Pulmonary artery endothelial cell (primary cell): Measurements from ENCODE around the gene B4GALNT3. TPM values are rescaled to one million over a fixed set of nuclear protein-coding genes. Genes with fewer than 3 reads are reported as not detected.

ENCODE experiments used
- DNase-seq: peaks from one replicate; pipeline ENCODE4 v3.0.0-alpha.2; 2011; ENCODE audit warnings: low read depth, low spot score
- total RNA-seq: library from RNA; depleted of rRNA; stranded (reverse); fragments of >200 nt; gene quantifications from 2 replicates; pipeline ENCODE4 v1.2.3, GENCODE V29; 2014

Gene B4GALNT3
- total RNA-seq, 1 donor from 2014 or later = not detected

DNA sequence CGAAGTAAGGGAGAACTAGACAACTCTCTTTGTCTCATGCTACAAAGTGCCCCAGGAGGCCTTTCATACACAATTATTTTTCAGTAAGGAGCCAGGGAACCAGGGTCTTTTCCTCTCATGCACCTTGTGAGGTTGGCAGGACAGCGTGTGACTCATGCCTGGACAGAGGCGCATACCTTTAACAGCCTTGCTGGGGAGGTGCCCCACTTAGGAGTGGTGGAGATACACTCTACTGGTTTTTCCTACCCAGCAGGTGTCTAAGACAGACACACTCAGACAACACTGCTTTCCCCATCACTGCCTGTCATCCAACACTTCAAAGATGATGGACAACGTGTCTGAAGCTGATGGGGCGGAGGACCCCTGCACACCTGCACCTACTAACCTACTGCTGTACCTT is 49.1 kb downstream of the B4GALNT3 start:
- no peak for DNase-seq

GRCh38 chr12:509500-509899 is 49.8 kb downstream of the B4GALNT3 start:
- peak; percentile 46 for DNase-seq

DNA sequence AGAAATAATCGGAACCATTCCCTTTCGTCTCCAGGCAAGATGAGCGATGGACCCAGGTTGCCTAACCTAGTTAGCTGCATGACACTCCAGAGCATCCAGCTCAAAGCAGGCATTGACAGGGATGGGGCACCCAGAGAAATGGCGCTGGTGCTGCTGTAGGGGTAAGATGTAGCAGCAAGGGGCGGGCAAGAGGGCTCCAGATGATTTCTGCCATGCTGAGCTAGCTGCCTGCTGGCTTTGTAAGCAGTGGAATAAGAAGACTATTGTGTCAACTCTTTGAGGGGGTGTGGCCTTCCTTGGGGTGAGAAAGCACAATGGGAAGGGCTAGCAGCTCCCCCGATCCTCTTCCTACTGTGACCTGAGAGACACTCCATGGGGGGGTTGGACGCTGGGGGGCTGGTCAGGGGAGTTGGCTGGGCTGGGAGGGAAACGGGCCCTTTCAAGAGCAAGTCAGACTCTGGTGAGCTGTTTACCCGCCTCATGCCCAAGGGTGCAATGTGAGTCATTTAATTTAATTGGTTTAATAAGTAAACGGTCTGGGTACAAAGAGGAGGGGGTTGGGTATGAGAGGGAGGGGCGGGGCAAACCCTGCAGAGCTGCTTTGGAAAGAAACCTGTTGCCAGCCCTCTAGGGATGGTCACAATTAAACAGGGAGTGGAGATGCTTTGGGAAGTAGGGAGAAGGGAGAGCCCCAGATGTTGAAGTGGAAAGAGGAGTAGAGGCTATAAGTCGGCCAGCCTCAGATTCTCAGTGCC is 50.5 kb downstream of the B4GALNT3 start:
- DNase-seq = no peak

DNA sequence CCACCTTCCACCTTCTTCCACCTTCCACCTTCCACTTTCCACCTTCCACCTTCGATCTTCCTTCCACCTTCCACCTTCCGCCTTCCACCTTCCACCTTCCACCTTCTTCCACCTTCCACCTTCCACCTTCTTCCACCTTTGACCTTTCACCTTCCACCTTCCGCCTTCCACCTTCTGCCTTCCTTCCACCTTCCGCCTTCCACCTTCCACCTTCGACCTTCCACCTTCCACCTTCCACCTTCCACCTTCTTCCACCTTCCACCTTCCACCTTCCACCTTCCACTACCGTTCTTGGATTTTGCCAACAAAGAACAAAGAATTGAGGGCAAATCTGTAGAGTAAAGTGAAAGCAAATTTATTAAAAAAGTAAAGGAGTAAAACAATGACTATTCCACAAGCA is 53.2 kb downstream of the B4GALNT3 start:
- no peak for DNase-seq

DNA sequence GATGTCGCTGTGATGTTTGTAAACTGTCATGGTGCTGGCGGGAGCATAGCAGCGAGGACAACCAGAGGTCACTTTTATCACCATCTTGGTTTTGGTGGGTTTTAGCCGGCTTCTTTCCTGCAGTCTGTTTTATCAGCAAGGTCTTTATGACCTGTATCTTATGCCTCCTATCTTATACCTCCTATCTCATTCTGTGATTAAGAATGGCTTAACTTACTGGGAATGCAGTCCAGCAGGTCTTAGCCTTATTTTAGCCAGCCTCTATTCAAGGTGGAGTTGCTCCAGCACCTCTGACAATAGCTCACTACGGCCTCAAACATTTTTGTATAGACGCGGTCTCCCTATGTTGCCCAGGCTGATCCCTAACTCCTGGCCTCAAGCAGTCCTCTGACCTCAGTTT is 53.7 kb downstream of the B4GALNT3 start:
- DNase-seq = no peak

DNA sequence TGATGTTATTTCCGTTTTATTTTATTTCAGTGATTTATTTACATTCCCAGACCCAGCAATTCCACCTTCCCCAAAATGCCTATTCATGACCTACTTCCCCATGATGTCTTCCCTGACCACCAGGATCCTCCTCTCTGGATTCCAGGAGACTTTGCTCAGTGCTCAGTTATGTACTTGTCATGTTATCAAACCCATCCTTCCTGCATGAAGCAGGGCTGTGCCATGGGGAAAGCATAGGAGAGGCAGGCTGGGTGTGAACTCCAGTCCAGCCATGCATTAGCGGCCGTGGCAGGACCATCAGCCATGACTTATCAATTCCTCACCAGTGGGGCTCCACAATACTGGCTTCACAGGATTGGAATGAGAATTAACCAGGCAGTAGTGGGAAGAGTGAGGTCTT is 57.8 kb downstream of the B4GALNT3 start:
- no peak for DNase-seq

DNA sequence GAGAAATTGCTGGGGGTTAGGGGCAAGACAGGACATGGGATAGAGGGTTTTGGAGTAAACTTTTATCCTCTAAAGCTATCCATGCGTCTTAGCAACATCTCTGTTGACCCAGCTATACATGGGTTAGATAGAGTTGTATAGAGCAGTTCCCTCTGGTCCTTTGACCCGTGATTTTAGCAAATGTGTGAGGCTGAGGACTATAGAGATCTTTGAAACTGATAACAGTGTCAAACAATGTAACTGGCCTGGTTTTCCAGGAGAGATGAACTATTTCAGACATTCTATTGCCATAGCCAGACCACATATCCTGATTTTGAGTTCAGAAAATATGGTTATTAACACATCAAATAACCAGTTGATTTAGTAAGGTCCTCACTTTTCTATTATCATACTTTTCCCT is 60.4 kb downstream of the B4GALNT3 start:
- DNase-seq = no peak

DNA sequence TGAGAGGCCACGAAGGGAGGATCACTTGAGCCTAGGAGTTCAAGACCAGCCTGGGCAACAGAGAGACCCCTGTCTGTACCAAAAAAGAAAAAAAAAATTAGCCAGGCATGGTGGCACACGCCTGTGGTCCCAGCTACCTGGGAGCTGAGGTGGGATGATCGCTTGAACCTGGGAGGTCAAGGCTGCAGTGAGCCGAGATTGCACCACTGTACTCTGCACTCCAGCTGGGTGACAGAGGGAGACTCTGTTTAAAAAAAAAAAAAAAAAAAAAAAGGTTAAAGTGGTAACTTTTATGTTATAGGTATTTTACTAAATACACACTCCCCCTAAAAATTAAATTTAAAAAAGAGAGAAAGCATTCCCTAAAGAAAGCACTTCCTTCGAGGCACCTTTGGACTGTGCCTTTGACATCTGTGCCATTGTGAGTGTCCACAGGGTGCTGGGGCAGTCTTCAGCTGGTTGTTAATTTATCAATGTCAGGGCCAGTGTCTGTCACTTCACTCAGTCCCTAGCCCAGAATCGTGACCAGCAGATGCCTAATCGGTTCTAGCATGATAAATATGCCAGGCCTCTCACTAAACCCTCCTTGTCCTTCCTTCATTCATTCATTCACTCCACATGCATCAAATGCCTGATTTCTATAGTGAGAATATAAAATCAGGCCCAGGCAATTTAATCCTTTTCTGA is 63.1 kb downstream of the B4GALNT3 start:
- DNase-seq = no peak

DNA sequence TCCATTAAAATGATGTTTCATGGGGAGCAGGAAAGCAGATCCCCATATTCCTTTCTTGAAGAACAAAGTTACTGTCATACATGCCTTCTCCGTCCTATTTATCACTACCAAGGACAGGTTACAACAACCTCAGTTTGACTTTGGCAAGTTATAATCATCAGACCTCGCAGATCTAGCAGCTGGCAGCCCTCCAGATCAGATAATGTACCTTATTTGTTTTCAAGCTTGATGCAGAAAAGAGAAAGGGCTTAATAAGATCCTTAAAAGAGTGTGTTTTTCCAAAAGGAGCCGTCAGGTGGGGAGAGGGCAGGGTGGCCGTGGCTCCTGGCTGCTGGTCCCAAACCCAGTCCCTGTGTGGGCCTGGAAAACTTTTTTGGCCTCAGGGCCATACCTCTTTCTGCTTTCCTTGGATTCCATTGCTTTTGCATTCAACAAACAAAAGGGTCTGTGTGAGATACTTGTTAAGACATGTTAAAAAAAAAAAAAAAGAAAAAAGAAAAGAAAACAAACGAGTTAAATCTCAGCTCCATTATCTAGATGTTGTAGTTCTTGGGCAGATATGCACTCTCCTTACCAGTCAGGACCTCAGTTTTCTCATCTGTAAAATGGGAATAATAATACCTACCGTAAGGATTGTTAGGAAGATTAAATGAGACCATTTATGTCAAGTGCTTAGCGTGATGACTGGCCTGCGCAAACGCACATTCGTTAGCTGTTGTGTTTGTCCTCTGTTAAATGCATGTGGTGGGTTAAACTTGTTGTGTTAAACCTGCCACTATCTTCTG is 64.6 kb downstream of the B4GALNT3 start:
- DNase-seq = no peak

DNA sequence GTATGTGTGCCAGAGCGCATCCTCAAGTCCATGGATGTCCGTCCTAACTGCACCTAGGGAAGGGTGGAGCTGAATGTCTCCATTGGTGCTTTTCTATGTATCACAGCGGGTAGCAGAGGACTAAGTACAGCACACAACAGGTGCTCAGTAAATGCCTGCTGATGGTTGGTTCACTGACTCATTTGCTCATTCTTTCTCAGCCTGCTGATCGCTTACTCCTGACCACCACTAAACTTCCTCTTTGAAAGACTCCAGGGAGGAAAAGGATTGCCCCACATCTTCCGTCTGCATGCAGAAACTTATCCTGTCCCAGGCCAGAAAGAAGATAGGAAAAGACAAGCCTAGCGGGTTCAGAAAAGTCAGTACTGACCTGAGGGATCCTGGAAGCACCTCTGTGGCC is 66.3 kb downstream of the B4GALNT3 start:
- no peak for DNase-seq

GRCh38 chr12:527241-527640 is 67.5 kb downstream of the B4GALNT3 start:
- no peak for DNase-seq

GRCh38 chr12:527729-528128 is 68.0 kb downstream of the B4GALNT3 start:
- no peak for DNase-seq

- peak; percentile 63 for DNase-seq
These were observed 70.6 kb downstream of the B4GALNT3 start for GRCh38 chr12:530308-530707.

DNA sequence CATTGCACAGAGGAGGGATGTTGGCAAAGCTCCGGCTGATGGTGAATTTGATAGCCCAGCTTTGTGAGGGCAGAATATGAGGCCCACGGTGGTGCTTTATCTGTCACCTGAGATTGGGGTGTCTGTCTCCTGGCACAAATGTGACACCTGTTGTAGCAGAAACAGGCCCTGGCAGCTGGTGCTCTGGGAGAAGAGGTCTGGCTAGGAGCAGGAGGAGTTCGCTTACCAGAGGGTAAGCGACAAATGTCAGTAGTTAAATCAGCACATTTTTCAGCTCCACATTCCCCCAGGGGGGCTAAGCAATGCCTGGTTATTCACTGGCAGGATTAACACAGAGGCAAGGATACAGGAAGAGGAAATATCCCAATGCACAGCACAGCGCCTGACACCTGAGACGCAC is 71.1 kb downstream of the B4GALNT3 start:
- DNase-seq = no peak

- DNase-seq = no peak
These were observed 72.3 kb downstream of the B4GALNT3 start for GRCh38 chr12:531951-532585.

DNA sequence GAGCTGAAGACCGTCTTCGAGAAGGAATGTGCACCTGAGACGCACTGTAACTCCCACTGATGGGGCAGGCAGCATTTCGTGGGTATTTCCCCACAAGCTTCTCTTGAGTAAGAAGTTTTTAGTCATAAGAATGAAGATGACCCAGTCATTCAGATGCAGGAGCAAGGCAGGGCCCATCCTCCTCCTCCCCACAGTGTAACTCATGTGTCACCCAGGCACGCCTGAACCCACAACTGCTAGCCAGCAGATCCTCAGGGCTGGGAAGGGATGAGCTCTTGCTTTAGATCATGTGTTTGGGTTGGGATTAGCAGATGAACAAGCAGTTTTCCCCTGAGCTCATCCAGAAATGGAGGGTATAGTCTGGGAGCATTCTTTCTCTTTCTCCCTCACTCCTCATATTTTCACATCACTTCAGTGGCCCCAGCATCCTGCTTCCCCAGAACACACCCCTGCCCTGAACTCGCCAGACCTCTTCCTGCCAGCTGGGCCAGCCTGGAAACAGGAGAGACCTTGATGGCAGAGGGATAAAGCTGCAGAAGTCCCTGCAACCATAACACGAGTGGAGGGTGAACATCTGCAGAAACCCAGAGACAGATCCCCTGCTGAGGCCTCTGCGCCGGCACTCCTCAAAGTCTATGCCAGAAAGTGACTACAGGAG is 73.3 kb downstream of the B4GALNT3 start:
- no peak for DNase-seq

DNA sequence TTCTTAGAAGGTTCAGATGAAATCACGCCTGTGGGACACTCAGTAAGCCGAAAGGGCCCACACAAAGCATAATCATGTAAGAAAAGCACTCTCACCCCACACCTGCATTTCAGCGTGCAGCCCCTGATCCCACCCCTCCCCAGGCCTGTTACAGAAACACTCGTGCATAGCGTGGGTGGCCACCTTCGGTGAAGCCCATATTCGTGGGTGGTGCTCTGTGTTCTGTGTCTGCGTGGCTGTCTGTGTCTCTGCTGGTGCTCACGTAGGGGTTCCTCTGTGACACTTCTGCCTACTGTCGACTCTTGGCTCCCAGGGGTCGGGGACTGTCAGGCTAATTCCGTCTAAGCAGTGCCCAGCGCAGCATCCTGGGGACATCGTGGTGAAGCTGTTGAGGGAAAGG is 74.0 kb downstream of the B4GALNT3 start:
- DNase-seq = no peak

DNA sequence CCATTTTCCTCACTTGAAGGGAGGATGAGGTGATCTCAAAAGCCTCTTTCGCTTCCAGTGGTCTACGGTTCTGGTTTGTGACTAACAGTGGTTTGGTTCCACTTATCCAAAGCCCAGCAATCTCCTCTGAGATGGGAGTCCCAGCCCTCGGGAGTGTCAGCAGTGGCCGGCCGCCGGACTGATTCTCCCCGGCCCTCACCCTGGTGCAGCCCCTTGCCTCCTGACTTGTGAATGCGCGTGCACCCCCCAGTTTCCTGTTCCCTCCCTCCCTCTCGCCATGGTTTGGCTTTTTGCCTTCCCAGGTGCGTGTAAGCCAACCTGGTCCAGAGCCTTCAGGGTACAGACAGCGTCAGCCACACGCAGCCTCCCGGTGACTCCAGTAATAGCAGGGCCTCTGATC is 74.5 kb downstream of the B4GALNT3 start:
- no peak for DNase-seq

DNA sequence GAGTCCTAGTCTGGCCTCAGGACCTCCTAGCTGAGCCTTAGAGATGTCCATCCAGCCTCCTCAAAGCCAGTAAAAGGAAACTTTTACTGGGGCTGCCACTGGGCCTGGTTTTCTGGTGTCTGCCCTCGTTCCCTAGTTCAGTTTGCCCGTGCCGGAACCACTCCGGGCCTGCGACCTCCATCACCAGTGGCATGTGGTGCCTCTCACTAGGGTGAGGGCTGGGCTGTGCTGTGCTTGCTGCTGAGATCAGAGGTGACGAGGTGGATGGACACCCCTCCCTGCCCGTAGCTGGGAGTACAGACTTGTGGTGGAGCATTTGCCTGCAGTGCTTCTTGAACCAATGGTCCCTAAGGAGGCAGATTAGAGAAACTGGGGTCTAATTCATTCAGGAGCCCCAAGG is 75.7 kb downstream of the B4GALNT3 start:
- no peak for DNase-seq

- DNase-seq = no peak
These were observed 77.1 kb downstream of the B4GALNT3 start for GRCh38 chr12:536751-537245.

DNA sequence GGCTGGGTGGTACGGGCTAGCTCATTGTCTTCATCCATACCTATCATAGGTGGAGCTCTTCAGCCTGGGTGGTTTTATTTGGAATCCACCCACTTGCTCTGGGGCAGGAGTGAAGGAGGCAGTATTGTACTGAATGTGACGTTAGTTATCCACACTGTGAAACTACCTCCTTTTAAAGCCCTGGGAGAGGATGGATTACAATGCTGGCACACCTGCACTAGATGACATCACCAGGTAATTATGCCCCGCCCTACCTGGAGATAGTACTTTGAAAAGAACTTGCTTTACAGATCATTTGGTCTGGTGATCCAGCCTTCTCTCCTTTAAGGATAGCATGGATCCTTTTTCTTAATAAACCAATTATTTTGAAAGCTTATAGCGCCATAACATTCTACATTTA is 78.0 kb downstream of the B4GALNT3 start:
- DNase-seq = no peak
